ENCODE results near the gene KRT76. TPM values are rescaled to one million over a fixed set of nuclear protein-coding genes. Genes with fewer than 3 reads are reported as not detected.

The KRT76 gene
- not detected for total RNA-seq

DNA sequence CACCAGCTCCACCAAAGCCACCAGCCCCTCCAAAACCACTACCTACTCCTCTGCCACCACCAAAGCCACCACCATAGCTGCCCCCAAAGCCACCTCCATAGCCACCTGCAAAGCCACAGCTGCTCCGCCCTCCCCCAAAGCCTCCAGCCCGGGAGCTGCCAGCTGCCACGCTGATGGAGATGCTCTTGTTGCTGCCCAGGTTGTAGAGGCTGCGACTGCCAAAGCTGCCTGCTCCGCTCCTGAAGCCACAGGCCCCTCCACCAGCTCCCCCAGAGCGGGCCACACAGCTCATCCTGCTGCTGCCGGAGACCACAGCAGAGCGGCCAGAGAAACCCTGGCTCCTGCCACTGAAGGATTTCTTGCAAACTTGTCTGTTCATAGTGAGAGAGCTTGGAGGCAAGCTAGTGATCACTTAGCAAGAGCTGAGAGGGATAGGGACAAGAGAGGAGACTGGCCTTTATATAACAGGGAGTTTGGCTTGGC, at the start of gene KRT76:
TSS of gene KRT76 (minus strand) at position 433 of the 483 bp plus-strand sequence. CDS start at position 379, 54 bp downstream.
- Mint-ChIP-seq H3K4me3 (no peak within 1 kb of the TSS), H3K4me1 (ENCODE audit: low read depth) (no peaks in the 10 kb centered on the region), H3K27me3 (ENCODE audit: low read depth) (no peaks in the 10 kb centered on the region), H3K9me3 (no peaks in the 10 kb centered on the region), H3K36me3 (ENCODE audit: insufficient read depth) (no peaks in the 10 kb centered on the region)
- ATAC-seq (no peak), DNase-seq (no peak)

DNA sequence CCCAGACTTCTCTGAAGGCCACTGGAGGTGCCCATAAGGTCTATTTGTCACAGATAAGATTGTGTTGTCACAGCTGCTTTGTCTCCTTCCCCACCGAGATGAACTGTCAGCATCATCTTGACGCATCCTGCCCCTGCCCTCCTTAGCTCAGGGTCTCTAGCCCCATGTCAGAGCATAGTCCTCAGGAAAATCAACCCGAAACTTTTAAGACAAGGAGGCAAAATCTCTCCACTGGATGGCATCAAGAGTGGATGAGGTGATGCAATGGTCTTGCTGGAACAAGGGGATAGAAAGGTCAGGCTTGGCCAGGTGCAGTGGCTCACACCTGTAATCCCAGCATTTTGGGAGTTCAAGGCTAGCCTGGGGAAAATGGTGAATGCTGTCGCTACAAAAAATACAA, 48.8 kb upstream of the KRT76 start:
- H3K4me1 Mint-ChIP-seq (ENCODE audit: low read depth) = peaks cover 5% of the 10 kb centered on the region
- H3K36me3 Mint-ChIP-seq (ENCODE audit: insufficient read depth) = no peaks in the 10 kb centered on the region
- ATAC-seq = no peak
- H3K4me3 Mint-ChIP-seq = no peak overlapping the region
- H3K9me3 Mint-ChIP-seq = no peaks in the 10 kb centered on the region
- no peak for DNase-seq
- no peaks in the 10 kb centered on the region for H3K27me3 Mint-ChIP-seq (ENCODE audit: low read depth)

DNA sequence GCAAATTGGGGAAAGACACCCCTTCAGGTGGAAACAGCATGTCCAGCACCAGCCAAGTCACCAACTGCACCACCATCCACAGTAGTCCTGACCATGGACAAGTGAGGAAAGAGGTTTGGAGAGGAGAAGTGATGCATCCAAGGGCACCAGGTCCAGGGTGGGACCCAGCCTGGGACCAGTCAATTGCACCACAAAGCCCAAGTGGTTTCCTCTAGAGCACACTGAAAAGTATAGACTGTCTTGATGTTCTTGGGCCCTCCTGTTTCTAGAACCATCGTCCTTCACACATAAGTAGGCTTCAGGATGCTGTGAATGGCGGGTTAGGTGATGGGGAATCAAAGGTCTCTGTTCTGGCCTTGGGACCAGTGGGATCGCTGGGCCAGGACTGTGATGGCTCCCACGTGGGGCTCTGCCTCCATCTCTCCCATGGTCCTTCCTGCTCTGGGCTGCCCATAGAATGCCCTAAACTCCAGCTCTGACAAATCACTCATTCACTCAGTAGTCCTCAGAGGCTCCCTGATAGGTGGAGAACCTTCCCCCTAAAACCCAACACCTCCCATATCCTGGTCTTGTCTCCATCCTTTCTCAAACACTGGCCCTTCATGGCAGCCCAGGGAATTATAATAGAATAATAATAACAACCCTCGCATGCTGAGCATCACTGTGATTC, 47.7 kb upstream of the KRT76 start:
- Mint-ChIP-seq H3K4me3 (no peak overlapping the region), H3K27me3 (ENCODE audit: low read depth) (peaks cover 3% of the 10 kb centered on the region)
- ATAC-seq = no peak

DNA sequence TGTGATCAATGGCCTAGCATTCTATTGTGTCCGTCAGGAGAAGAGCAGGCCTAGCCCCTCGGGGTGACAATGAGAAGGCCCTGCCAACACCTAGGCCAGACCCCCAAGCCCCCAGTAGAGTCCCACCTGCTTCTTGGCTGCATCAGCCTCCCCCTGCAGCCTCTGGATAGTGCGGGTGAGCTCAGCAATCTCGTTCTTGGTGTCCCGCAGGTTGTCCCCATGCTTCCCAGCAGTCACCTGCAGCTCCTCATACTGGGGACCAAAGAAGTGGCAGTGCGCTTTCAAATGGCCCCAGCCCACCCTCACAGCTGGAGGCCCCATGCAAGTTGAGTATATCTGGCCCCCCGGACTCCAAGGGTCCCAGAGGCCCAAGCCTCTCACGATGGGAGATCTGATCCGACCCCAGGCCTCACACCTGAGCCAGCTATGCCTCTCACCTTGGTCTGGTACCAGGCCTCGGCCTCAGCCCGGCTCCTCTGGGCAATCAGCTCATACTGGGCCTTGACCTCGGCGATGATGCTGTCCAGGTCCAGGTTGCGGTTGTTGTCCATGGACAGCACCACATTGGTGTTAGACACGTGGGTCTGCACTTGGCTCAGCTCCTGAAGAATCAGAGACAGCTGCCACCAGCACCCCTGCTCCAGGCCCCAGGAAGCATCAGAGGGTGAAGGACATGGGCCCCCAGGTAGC, 46.8 kb upstream of the KRT76 start:
- no peak overlapping the region for H3K4me3 Mint-ChIP-seq
- no peaks in the 10 kb centered on the region for H3K9me3 Mint-ChIP-seq
- H3K4me1 Mint-ChIP-seq (ENCODE audit: low read depth) = peaks cover 5% of the 10 kb centered on the region
- H3K27me3 Mint-ChIP-seq (ENCODE audit: low read depth) = peaks cover 3% of the 10 kb centered on the region
- DNase-seq = no peak
- no peaks in the 10 kb centered on the region for H3K36me3 Mint-ChIP-seq (ENCODE audit: insufficient read depth)
- no peak for ATAC-seq

More for the DNA sequence above, 47.7 kb upstream of the KRT76 start:
- DNase-seq = no peak
- no peaks in the 10 kb centered on the region for H3K9me3 Mint-ChIP-seq
- peaks cover 5% of the 10 kb centered on the region for H3K4me1 Mint-ChIP-seq (ENCODE audit: low read depth)
- no peaks in the 10 kb centered on the region for H3K36me3 Mint-ChIP-seq (ENCODE audit: insufficient read depth)

DNA sequence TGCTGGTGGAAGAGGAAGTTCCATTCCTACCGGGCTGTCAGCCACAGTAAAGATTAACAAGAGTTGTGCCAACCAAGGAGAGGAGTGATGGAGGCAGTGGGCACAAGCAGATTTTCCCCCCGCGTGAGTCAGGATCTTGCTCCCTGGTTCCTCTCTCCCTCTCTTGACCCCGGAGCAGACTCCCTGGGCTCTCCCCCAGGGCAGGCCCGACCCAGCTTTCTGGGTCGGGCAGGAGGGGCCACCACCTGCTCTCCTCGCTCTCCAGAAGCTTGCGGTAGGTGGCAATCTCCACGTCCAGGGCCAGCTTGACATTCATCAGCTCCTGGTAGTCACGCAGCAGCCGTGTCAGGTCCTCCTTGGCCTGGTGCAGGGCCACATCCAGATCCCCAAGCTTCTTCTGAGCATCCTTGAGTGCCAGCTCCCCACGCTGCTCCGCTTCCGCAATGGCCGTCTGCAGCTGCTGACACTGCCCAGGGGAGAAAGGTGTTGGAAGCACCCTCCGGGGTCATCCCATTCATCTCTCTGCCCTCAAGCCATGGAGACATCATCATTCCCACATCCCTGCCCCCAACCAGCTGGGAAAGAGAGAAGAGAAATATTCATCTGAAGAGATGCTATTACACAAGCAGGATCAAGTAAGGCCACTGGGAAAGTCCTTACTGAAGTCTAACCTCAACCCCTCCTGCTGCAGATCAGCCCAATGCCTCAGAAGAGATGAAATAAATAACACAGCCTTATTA, 45.8 kb upstream of the KRT76 start:
- Mint-ChIP-seq H3K27me3 (ENCODE audit: low read depth) (peaks cover 5% of the 10 kb centered on the region), H3K4me3 (no peak overlapping the region), H3K9me3 (no peaks in the 10 kb centered on the region), H3K4me1 (ENCODE audit: low read depth) (peaks cover 2% of the 10 kb centered on the region), H3K36me3 (ENCODE audit: insufficient read depth) (no peaks in the 10 kb centered on the region)
- ATAC-seq = no peak
- DNase-seq = no peak

DNA sequence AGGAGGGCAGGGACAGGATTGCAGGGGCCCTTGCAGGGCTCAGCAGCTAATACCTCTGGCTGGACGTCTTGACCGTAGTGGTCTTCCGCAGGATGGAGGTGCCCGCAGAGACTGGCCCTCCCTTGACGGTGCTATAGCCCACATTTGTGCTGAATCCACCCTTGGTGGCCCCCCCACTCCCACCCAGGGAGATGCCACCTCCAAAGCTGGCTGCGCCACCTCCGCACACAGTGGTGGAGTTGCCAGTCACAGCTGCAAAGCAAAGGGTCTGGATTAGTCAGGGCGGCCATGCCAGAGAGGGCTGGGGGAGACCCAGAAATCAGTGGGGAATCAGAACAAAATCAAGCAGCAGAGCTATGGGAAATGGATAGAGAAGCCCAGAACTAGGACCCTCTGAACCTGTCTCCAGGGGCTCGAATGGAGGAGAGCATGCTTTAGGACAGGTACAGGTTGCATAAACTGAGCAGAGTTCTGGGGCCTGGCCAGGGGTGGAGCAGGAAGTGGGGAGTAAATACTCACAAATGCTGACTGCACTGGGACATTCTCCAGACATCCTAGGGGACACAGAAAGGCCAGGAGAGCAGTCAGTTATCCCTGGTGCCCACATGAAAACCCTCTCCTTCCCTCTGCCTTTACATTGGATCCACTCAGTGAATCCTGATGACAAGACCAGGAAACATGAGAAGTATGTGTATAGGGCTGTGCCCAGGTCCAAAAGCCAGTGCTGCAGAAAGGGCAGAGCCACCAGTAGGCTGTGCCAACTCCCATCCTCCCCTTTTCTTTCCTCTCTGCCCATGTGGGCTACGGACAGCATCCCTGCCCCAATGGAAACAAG, 44.9 kb upstream of the KRT76 start:
- H3K9me3 Mint-ChIP-seq = no peaks in the 10 kb centered on the region
- peaks cover 10% of the 10 kb centered on the region for H3K4me1 Mint-ChIP-seq (ENCODE audit: low read depth)
- H3K4me3 Mint-ChIP-seq = no peak overlapping the region
- DNase-seq (no peak), ATAC-seq (no peak)
- H3K36me3 Mint-ChIP-seq (ENCODE audit: insufficient read depth) = no peaks in the 10 kb centered on the region
- H3K27me3 Mint-ChIP-seq (ENCODE audit: low read depth) = peaks cover 5% of the 10 kb centered on the region

DNA sequence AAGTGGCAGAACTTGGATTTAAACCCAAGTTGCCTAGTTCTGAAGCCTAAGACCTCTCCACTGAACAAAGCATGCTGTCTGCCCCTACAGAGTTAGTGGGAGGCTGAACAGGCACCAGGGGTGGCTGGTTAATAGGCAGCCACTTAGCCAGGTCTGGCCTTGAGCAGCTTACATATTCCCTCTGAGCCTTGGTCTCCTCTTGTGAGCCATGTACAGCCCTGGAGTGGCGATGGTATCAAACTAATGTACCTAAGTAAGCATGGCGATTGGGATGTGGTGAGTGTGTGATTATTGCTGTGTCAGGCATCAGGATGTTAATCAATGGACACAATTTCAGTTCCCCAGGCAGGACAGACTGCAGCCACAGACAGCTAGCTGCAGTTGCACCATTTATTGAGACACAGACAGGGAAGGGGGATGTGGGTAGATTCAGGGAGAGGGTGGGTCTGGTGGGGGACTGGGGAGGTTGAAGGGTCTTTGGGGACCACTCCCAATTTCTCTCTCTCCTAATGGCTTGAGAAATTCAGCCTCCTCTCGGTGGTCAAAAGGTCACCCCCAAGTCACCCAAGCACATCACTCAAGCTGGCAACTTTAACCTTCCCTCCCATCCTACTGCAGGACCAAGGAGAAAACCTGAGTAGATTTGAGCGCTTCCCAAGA, 44.1 kb upstream of the KRT76 start:
- DNase-seq (no peak), ATAC-seq (no peak)
- Mint-ChIP-seq H3K4me3 (no peak overlapping the region), H3K36me3 (ENCODE audit: insufficient read depth) (no peaks in the 10 kb centered on the region), H3K27me3 (ENCODE audit: low read depth) (peaks cover 5% of the 10 kb centered on the region), H3K9me3 (no peaks in the 10 kb centered on the region), H3K4me1 (ENCODE audit: low read depth) (peaks cover 10% of the 10 kb centered on the region)

DNA sequence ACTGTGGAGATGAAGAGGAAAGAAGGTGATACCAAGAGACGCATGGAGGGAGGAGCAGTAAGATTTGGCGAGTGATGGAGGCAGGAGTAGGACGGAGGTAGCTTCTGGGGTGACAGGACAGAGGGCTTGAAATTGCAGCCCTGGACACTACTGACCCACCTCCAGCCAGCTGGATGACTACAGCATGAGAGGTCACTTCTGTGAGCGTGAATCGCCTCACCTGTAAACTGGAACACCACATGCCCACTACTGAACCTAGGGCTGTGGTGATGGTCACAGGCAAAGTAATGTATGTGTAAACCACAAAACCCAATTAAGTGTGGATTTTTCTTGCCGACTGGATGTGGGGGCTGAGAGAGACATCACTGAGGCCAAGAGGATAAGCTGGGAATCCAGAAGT, 43.4 kb upstream of the KRT76 start:
- Mint-ChIP-seq H3K4me1 (ENCODE audit: low read depth) (peaks cover 10% of the 10 kb centered on the region), H3K9me3 (no peaks in the 10 kb centered on the region), H3K36me3 (ENCODE audit: insufficient read depth) (no peaks in the 10 kb centered on the region), H3K4me3 (no peak overlapping the region), H3K27me3 (ENCODE audit: low read depth) (peaks cover 5% of the 10 kb centered on the region)
- DNase-seq (no peak), ATAC-seq (no peak)

DNA sequence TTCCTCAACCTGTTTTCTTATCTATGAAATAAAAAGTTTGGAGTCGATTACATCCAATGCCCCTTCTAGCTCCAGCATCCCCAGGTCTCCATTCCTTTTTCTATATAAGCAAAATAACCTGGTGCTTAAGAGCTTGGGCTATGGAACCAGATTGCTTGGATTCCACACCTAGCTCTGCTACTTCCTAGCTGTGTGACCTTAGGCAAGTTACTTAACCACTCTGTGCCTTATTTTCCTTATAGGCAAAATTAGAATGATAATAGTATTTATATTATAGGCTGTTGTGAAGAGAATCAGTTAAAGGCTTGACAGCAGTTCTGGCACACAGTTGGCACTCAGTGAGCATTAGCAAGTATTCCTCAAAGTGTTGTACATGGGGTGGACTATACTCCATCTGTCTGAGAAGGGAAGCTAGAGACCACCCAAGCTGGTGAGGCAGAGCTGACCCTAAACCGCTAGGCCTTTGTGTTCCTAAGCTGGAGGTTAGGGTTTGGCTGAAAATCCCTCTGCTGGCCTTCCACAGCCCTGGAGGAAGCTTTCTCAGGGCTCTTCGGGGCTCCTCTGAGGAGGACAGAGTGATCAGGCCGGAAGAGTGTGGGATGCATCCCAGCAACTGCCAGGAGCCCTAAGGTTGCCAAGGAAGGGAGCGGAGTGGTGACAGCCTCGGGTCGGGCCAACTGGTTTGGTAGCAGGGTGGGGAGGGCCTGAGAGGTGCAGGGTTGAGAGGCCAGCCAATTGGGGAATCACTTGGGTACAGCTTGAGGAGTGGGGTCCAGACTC, 42.8 kb upstream of the KRT76 start:
- Mint-ChIP-seq H3K9me3 (no peaks in the 10 kb centered on the region), H3K4me3 (no peak overlapping the region), H3K27me3 (ENCODE audit: low read depth) (peaks cover 5% of the 10 kb centered on the region), H3K4me1 (ENCODE audit: low read depth) (peaks cover 10% of the 10 kb centered on the region), H3K36me3 (ENCODE audit: insufficient read depth) (no peaks in the 10 kb centered on the region)
- DNase-seq (no peak), ATAC-seq (no peak)

DNA sequence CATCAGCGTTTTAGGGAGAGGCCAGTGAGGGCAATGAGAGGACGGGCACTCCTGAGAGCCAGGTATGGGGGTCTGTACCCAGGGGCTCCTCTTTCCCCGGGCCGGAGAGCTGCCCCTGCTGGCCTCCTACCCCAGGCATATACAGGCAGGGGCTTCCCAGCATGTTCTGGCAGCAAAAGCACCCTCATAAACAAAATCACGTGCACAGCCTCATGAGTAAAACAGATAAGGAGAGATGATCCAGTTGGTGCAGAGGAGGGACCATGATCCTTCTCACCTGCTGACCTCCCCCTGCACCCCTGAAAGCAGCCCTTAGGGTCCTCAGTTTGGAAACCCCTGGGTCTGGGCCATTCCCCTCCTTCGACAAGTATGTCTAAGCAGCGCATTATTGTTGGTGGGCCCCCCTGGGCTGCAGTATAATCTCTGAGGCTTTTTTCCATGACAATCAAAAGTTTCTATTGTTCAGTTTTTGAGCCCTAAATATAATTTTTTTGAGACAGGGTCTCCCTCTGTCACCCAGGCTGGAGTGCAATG, 41.8 kb upstream of the KRT76 start:
- H3K4me1 Mint-ChIP-seq (ENCODE audit: low read depth) = peaks cover 10% of the 10 kb centered on the region
- DNase-seq (no peak), ATAC-seq (no peak)
- H3K27me3 Mint-ChIP-seq (ENCODE audit: low read depth) = peaks cover 5% of the 10 kb centered on the region
- no peaks in the 10 kb centered on the region for H3K9me3 Mint-ChIP-seq
- H3K4me3 Mint-ChIP-seq = no peak overlapping the region
- H3K36me3 Mint-ChIP-seq (ENCODE audit: insufficient read depth) = no peaks in the 10 kb centered on the region

DNA sequence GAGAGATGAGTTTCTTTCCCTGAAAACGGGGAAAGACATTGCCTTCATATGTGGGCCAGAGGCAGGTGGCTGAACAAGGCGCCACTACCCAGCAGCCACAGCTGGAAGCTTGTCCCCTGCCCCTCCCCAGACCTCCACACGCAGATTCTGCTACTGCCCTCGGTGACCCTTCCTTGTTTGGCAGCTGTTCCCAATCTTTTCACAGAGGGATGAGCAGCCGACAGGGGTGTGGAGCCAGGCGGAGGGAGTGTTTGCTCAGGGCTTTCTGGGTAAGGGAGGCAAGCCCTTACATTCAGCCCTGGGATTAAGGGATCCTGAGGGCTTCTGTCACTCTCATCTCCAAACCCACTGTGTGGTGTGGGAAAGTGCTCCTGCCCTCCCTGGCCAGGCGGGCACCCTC, 41.2 kb upstream of the KRT76 start:
- Mint-ChIP-seq H3K4me3 (no peak overlapping the region), H3K36me3 (ENCODE audit: insufficient read depth) (no peaks in the 10 kb centered on the region), H3K4me1 (ENCODE audit: low read depth) (peaks cover 10% of the 10 kb centered on the region), H3K27me3 (ENCODE audit: low read depth) (peaks cover 5% of the 10 kb centered on the region), H3K9me3 (no peaks in the 10 kb centered on the region)
- ATAC-seq = no peak
- DNase-seq = no peak

DNA sequence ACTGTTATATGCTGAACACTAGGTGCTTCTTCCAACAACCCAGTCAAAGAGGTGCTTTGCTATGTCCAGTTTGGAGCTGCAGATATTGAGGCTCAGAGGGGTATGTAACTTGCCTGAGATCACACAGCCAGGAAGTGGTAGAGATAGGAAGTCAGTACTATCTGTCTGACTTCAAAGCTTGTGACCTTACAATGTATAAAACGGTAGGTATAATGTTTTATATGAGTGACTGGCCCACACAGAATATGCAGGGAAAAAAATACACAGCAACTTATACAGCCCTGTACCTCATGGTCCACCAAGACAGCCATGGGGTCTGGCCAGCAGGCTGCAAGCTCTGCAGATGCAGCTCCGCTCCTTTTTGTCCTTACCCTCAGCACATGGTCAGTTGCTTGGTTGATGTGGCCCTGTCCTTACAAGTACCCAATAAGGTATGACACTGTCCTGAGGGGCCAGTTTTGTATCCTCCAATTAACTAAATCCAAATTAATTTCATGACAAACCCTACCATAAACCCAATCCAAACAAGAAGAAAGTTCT, 40.6 kb upstream of the KRT76 start:
- DNase-seq (no peak), ATAC-seq (no peak)
- no peaks in the 10 kb centered on the region for H3K36me3 Mint-ChIP-seq (ENCODE audit: insufficient read depth)
- H3K4me1 Mint-ChIP-seq (ENCODE audit: low read depth) = peaks cover 10% of the 10 kb centered on the region
- peaks cover 5% of the 10 kb centered on the region for H3K27me3 Mint-ChIP-seq (ENCODE audit: low read depth)
- no peak overlapping the region for H3K4me3 Mint-ChIP-seq
- no peaks in the 10 kb centered on the region for H3K9me3 Mint-ChIP-seq
